Measurements from ENCODE around the gene RGP1. TPM values are rescaled to one million over a fixed set of nuclear protein-coding genes. Genes with fewer than 3 reads are reported as not detected.
A peak's percentile ranks its signal among the peaks of the same experiment; 100 is the strongest.

RGP1 gene
- total RNA-seq, 1 experiment from 2014 or later = 13.4 TPM

- Histone ChIP-seq H3K9me2 (replicated peaks; ENCODE audit: insufficient read depth, low read length) (no peaks in the 10 kb centered on the region), H3K27me3 (ENCODE audit: low read length) (no peaks in the 10 kb centered on the region), H3K9ac (ENCODE audit: low read length) (no peak overlapping the region), H3K27ac (ENCODE audit: low read length) (no peak overlapping the region), H3K4me3 (ENCODE audit: low read length) (no peak overlapping the region), H3K36me3 (ENCODE audit: insufficient read depth, low read length) (peaks cover 7% of the 10 kb centered on the region; the same call in 1 of the 2 replicates), H4K20me1 (ENCODE audit: insufficient read depth, low read depth, low read length) (no peaks in the 10 kb centered on the region), H3K4me2 (ENCODE audit: low read depth, low read length, poor library complexity, severe bottlenecking) (no peak overlapping the region), H3K79me2 (ENCODE audit: low read length) (peaks cover 89% of the 10 kb centered on the region), H3K9me3 (ENCODE audit: low read length) (no peaks in the 10 kb centered on the region), H3K4me1 (ENCODE audit: low read length) (peaks cover 28% of the 10 kb centered on the region), H2AFZ (ENCODE audit: low read length) (no peak overlapping the region)
- no peak for DNase-seq
Measured at GRCh38 chr9:35759795-35760194, 10.7 kb downstream of the RGP1 start.

- Histone ChIP-seq H3K9ac (ENCODE audit: low read length) (no peak overlapping the region), H3K9me3 (ENCODE audit: low read length) (no peaks in the 10 kb centered on the region), H2AFZ (ENCODE audit: low read length) (no peak overlapping the region), H3K27me3 (ENCODE audit: low read length) (no peaks in the 10 kb centered on the region), H3K36me3 (ENCODE audit: insufficient read depth, low read length) (peaks cover 7% of the 10 kb centered on the region; the same call in 1 of the 2 replicates), H3K27ac (ENCODE audit: low read length) (no peak overlapping the region), H4K20me1 (ENCODE audit: insufficient read depth, low read depth, low read length) (no peaks in the 10 kb centered on the region), H3K4me3 (ENCODE audit: low read length) (no peak overlapping the region), H3K9me2 (replicated peaks; ENCODE audit: insufficient read depth, low read length) (no peaks in the 10 kb centered on the region), H3K4me1 (ENCODE audit: low read length) (peaks cover 30% of the 10 kb centered on the region), H3K4me2 (ENCODE audit: low read depth, low read length, poor library complexity, severe bottlenecking) (no peak overlapping the region), H3K79me2 (ENCODE audit: low read length) (peaks cover 95% of the 10 kb centered on the region)
- DNase-seq = no peak
Measured at GRCh38 chr9:35760651-35761050, 11.6 kb downstream of the RGP1 start.

- H3K4me1 ChIP-seq (ENCODE audit: low read length) = peaks cover 33% of the 10 kb centered on the region
- H3K9me3 ChIP-seq (ENCODE audit: low read length) = no peaks in the 10 kb centered on the region
- H3K9ac ChIP-seq (ENCODE audit: low read length) = no peak overlapping the region
- H3K27ac ChIP-seq (ENCODE audit: low read length) = no peak overlapping the region
- DNase-seq = no peak
- peaks cover 94% of the 10 kb centered on the region for H3K79me2 ChIP-seq (ENCODE audit: low read length)
- H3K27me3 ChIP-seq (ENCODE audit: low read length) = no peaks in the 10 kb centered on the region
- H2AFZ ChIP-seq (ENCODE audit: low read length) = no peak overlapping the region
- no peaks in the 10 kb centered on the region for H4K20me1 ChIP-seq (ENCODE audit: insufficient read depth, low read depth, low read length)
- H3K4me2 ChIP-seq (ENCODE audit: low read depth, low read length, poor library complexity, severe bottlenecking) = no peak overlapping the region
- H3K36me3 ChIP-seq (ENCODE audit: insufficient read depth, low read length) = peaks cover 7% of the 10 kb centered on the region; the same call in 1 of the 2 replicates
- H3K4me3 ChIP-seq (ENCODE audit: low read length) = no peak overlapping the region
- H3K9me2 ChIP-seq (replicated peaks; ENCODE audit: insufficient read depth, low read length) = no peaks in the 10 kb centered on the region
Measured at GRCh38 chr9:35763181-35763580, 14.1 kb downstream of the RGP1 start.

GRCh38 chr9:35763803-35764202 is 14.7 kb downstream of the RGP1 start:
- Histone ChIP-seq H3K36me3 (ENCODE audit: insufficient read depth, low read length) (peaks cover 7% of the 10 kb centered on the region; the same call in 1 of the 2 replicates), H3K27me3 (ENCODE audit: low read length) (no peaks in the 10 kb centered on the region), H3K4me1 (ENCODE audit: low read length) (peaks cover 27% of the 10 kb centered on the region), H3K4me3 (ENCODE audit: low read length) (no peak overlapping the region), H3K4me2 (ENCODE audit: low read depth, low read length, poor library complexity, severe bottlenecking) (no peak overlapping the region), H3K9me3 (ENCODE audit: low read length) (no peaks in the 10 kb centered on the region), H3K27ac (ENCODE audit: low read length) (no peak overlapping the region), H2AFZ (ENCODE audit: low read length) (no peak overlapping the region), H3K79me2 (ENCODE audit: low read length) (peaks cover 94% of the 10 kb centered on the region), H3K9me2 (replicated peaks; ENCODE audit: insufficient read depth, low read length) (no peaks in the 10 kb centered on the region), H4K20me1 (ENCODE audit: insufficient read depth, low read depth, low read length) (no peaks in the 10 kb centered on the region), H3K9ac (ENCODE audit: low read length) (no peak overlapping the region)
- no peak for DNase-seq

- peaks cover 50% of the 10 kb centered on the region for H3K4me1 ChIP-seq (ENCODE audit: low read length)
- DNase-seq = no peak
- no peaks in the 10 kb centered on the region for H3K27me3 ChIP-seq (ENCODE audit: low read length)
- H3K9ac ChIP-seq (ENCODE audit: low read length) = no peak overlapping the region
- H3K4me2 ChIP-seq (ENCODE audit: low read depth, low read length, poor library complexity, severe bottlenecking) = no peak overlapping the region
- H4K20me1 ChIP-seq (ENCODE audit: insufficient read depth, low read depth, low read length) = no peaks in the 10 kb centered on the region
- no peaks in the 10 kb centered on the region for H3K9me2 ChIP-seq (replicated peaks; ENCODE audit: insufficient read depth, low read length)
- no peak overlapping the region for H3K27ac ChIP-seq (ENCODE audit: low read length)
- peaks cover 1% of the 10 kb centered on the region; the same call in 1 of the 2 replicates for H3K36me3 ChIP-seq (ENCODE audit: insufficient read depth, low read length)
- no peak overlapping the region for H2AFZ ChIP-seq (ENCODE audit: low read length)
- H3K9me3 ChIP-seq (ENCODE audit: low read length) = no peaks in the 10 kb centered on the region
- H3K79me2 ChIP-seq (ENCODE audit: low read length) = peaks cover 95% of the 10 kb centered on the region
- no peak overlapping the region for H3K4me3 ChIP-seq (ENCODE audit: low read length)
Measured at GRCh38 chr9:35766997-35767396, 17.9 kb downstream of the RGP1 start.

- H3K27ac ChIP-seq (ENCODE audit: low read length) = no peak overlapping the region
- H3K79me2 ChIP-seq (ENCODE audit: low read length) = peaks cover 95% of the 10 kb centered on the region
- no peak overlapping the region for H3K4me3 ChIP-seq (ENCODE audit: low read length)
- H3K9me2 ChIP-seq (replicated peaks; ENCODE audit: insufficient read depth, low read length) = no peaks in the 10 kb centered on the region
- no peaks in the 10 kb centered on the region for H3K9me3 ChIP-seq (ENCODE audit: low read length)
- H3K9ac ChIP-seq (ENCODE audit: low read length) = no peak overlapping the region
- H2AFZ ChIP-seq (ENCODE audit: low read length) = no peak overlapping the region
- peaks cover 3% of the 10 kb centered on the region; the same call in 1 of the 2 replicates for H3K36me3 ChIP-seq (ENCODE audit: insufficient read depth, low read length)
- no peaks in the 10 kb centered on the region for H3K27me3 ChIP-seq (ENCODE audit: low read length)
- H4K20me1 ChIP-seq (ENCODE audit: insufficient read depth, low read depth, low read length) = no peaks in the 10 kb centered on the region
- DNase-seq = no peak
- peaks cover 53% of the 10 kb centered on the region for H3K4me1 ChIP-seq (ENCODE audit: low read length)
- H3K4me2 ChIP-seq (ENCODE audit: low read depth, low read length, poor library complexity, severe bottlenecking) = no peak overlapping the region
Measured at GRCh38 chr9:35767458-35767857, 18.4 kb downstream of the RGP1 start.

- Histone ChIP-seq H2AFZ (ENCODE audit: low read length) (no peak overlapping the region), H3K4me3 (ENCODE audit: low read length) (no peak overlapping the region), H4K20me1 (ENCODE audit: insufficient read depth, low read depth, low read length) (no peaks in the 10 kb centered on the region), H3K27ac (ENCODE audit: low read length) (peak overlapping the region; percentile 13; the same call in 1 of the 2 replicates), H3K4me2 (ENCODE audit: low read depth, low read length, poor library complexity, severe bottlenecking) (no peak overlapping the region), H3K9me3 (ENCODE audit: low read length) (no peaks in the 10 kb centered on the region), H3K36me3 (ENCODE audit: insufficient read depth, low read length) (peaks cover 3% of the 10 kb centered on the region; the same call in 1 of the 2 replicates), H3K9ac (ENCODE audit: low read length) (no peak overlapping the region), H3K4me1 (ENCODE audit: low read length) (peaks cover 58% of the 10 kb centered on the region), H3K27me3 (ENCODE audit: low read length) (no peaks in the 10 kb centered on the region), H3K9me2 (replicated peaks; ENCODE audit: insufficient read depth, low read length) (no peaks in the 10 kb centered on the region), H3K79me2 (ENCODE audit: low read length) (peaks cover 82% of the 10 kb centered on the region)
- DNase-seq = no peak
Measured at GRCh38 chr9:35769763-35770162, 20.7 kb downstream of the RGP1 start.

GRCh38 chr9:35771075-35771433 is 22.0 kb downstream of the RGP1 start:
- H3K27ac ChIP-seq (ENCODE audit: low read length) = 0 out of 2 replicates have a peak overlapping the region, but pooled peaks have one; percentile 9
- H4K20me1 ChIP-seq (ENCODE audit: insufficient read depth, low read depth, low read length) = no peaks in the 10 kb centered on the region
- H3K9me3 ChIP-seq (ENCODE audit: low read length) = no peaks in the 10 kb centered on the region
- H3K4me1 ChIP-seq (ENCODE audit: low read length) = peaks cover 60% of the 10 kb centered on the region
- no peak overlapping the region for H3K4me3 ChIP-seq (ENCODE audit: low read length)
- H3K36me3 ChIP-seq (ENCODE audit: insufficient read depth, low read length) = peaks cover 3% of the 10 kb centered on the region; the same call in 1 of the 2 replicates
- no peak overlapping the region for H3K4me2 ChIP-seq (ENCODE audit: low read depth, low read length, poor library complexity, severe bottlenecking)
- no peaks in the 10 kb centered on the region for H3K9me2 ChIP-seq (replicated peaks; ENCODE audit: insufficient read depth, low read length)
- no peak overlapping the region for H3K9ac ChIP-seq (ENCODE audit: low read length)
- no peaks in the 10 kb centered on the region for H3K27me3 ChIP-seq (ENCODE audit: low read length)
- H3K79me2 ChIP-seq (ENCODE audit: low read length) = peaks cover 87% of the 10 kb centered on the region
- no peak overlapping the region for H2AFZ ChIP-seq (ENCODE audit: low read length)
- no peak for DNase-seq
